Measurements from ENCODE around the gene SLCO3A1. TPM values are rescaled to one million over a fixed set of nuclear protein-coding genes. Genes with fewer than 3 reads are reported as not detected.

Gene SLCO3A1
- total RNA-seq, 1 experiment from 2014 or later = 9.1 TPM

DNA sequence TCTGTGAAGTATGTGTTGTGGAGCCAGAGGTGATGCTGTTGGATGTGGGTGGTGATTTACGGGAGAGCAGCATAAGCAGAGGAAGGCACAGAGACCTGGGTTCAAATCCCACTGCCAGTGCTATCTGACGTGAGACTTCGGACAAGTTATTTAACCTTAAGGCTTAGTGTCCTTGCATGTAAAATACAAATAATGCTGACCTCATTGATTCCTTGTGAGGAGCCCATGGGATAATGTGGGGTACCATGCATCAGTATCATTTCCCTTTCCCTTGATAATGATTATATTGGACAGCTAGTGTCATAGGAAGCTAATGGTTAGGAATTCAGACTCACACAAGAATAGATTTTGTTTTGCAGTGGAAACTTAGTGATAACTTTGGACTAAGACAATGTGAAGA is 141.6 kb downstream of the SLCO3A1 start:
- DNase-seq (ENCODE audit: low spot score) = no peak
- Mint-ChIP-seq H3K9me3 (no peaks in the 10 kb centered on the region), H3K36me3 (no peaks in the 10 kb centered on the region), H3K4me1 (peaks cover 23% of the 10 kb centered on the region), H3K27me3 (ENCODE audit: low read depth) (no peaks in the 10 kb centered on the region), H3K27ac (no peak overlapping the region), H3K4me3 (no peak overlapping the region)
- CTCF ChIA-PET = interaction anchor here (0.6 to 1.4 kb wide), 2 partner anchors 12 to 27 kb away, joined by 3 read pairs; no protein-coding TSS in a partner anchor
- TF ChIP-seq, protein P1, sequence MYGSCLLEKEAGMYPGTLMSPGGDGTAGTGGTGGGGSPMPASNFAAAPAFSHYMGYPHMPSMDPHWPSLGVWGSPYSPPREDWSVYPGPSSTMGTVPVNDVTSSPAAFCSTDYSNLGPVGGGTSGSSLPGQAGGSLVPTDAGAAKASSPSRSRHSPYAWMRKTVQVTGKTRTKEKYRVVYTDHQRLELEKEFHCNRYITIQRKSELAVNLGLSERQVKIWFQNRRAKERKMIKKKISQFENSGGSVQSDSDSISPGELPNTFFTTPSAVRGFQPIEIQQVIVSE (CRISPR knock-in tag; IDR thresholded peaks at IDR 0.05; ENCODE audit: borderline replicate concordance) = no peak
- no peak for TF ChIP-seq NR1H2 (CRISPR knock-in tag; IDR thresholded peaks at IDR 0.05)
- no peak for TF ChIP-seq FOXK1 (CRISPR knock-in tag; IDR thresholded peaks at IDR 0.05)
- TF ChIP-seq, protein P2, sequence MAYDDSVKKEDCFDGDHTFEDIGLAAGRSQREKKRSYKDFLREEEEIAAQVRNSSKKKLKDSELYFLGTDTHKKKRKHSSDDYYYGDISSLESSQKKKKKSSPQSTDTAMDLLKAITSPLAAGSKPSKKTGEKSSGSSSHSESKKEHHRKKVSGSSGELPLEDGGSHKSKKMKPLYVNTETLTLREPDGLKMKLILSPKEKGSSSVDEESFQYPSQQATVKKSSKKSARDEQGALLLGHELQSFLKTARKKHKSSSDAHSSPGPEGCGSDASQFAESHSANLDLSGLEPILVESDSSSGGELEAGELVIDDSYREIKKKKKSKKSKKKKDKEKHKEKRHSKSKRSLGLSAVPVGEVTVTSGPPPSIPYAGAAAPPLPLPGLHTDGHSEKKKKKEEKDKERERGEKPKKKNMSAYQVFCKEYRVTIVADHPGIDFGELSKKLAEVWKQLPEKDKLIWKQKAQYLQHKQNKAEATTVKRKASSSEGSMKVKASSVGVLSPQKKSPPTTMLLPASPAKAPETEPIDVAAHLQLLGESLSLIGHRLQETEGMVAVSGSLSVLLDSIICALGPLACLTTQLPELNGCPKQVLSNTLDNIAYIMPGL (CRISPR knock-in tag; IDR thresholded peaks at IDR 0.05) = no peak
- TF ChIP-seq, protein P3, sequence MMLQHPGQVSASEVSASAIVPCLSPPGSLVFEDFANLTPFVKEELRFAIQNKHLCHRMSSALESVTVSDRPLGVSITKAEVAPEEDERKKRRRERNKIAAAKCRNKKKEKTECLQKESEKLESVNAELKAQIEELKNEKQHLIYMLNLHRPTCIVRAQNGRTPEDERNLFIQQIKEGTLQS (CRISPR knock-in tag; conservative IDR thresholded peaks at IDR 0.05) = no peak
- no peak for TF ChIP-seq MYBL2 (CRISPR knock-in tag; IDR thresholded peaks at IDR 0.05)
- TF ChIP-seq, protein P4, sequence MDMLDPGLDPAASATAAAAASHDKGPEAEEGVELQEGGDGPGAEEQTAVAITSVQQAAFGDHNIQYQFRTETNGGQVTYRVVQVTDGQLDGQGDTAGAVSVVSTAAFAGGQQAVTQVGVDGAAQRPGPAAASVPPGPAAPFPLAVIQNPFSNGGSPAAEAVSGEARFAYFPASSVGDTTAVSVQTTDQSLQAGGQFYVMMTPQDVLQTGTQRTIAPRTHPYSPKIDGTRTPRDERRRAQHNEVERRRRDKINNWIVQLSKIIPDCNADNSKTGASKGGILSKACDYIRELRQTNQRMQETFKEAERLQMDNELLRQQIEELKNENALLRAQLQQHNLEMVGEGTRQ (CRISPR knock-in tag; IDR thresholded peaks at IDR 0.05) = no peak
- no peak for TF ChIP-seq GTF2I (CRISPR knock-in tag; conservative IDR thresholded peaks at IDR 0.05)
- TF ChIP-seq, protein P5, sequence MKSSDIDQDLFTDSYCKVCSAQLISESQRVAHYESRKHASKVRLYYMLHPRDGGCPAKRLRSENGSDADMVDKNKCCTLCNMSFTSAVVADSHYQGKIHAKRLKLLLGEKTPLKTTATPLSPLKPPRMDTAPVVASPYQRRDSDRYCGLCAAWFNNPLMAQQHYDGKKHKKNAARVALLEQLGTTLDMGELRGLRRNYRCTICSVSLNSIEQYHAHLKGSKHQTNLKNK (CRISPR knock-in tag; IDR thresholded peaks at IDR 0.05) = no peak
- TF ChIP-seq RELA (CRISPR knock-in tag; IDR thresholded peaks at IDR 0.05; ENCODE audit: borderline replicate concordance) = no peak
- TF ChIP-seq, protein P6, sequence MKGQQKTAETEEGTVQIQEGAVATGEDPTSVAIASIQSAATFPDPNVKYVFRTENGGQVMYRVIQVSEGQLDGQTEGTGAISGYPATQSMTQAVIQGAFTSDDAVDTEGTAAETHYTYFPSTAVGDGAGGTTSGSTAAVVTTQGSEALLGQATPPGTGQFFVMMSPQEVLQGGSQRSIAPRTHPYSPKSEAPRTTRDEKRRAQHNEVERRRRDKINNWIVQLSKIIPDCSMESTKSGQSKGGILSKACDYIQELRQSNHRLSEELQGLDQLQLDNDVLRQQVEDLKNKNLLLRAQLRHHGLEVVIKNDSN (CRISPR knock-in tag; IDR thresholded peaks at IDR 0.05) = no peak
- TF ChIP-seq OVOL2 (CRISPR knock-in tag; IDR thresholded peaks at IDR 0.05; ENCODE audit: borderline replicate concordance) = no peak
- no peak for TF ChIP-seq NFE2L1 (CRISPR knock-in tag; IDR thresholded peaks at IDR 0.05)
- no peak for TF ChIP-seq ZNF423 (CRISPR knock-in tag; IDR thresholded peaks at IDR 0.05)
- no peak for TF ChIP-seq ZNF121 (CRISPR knock-in tag; IDR thresholded peaks at IDR 0.05)
- no peak for TF ChIP-seq NR3C1 (CRISPR knock-in tag; conservative IDR thresholded peaks at IDR 0.05; ENCODE audit: low read depth)
- ATAC-seq = no peak
- POLR2A ChIA-PET = no interaction called here

DNA sequence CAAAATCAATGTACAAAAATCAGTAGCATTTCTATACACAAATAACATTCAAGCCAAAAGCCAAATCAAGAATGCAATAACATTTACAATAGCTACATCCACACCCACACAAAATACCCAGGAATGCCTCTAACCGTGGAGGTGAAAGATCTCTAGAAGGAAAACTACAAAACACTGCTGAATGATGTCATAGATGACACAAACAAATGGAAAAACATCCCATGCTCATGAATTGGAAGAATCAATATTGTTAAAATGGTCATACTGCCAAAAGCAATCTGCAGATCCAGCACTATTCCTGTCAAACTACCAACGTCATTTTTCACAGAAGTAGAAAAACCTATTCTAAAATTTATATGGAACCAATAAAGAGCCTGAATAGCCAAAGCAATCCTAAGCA is 143.7 kb downstream of the SLCO3A1 start:
- H3K27me3 Mint-ChIP-seq (ENCODE audit: low read depth) = no peaks in the 10 kb centered on the region
- ATAC-seq = no peak
- CTCF ChIA-PET = interaction anchor here (2.1 kb wide), 1 partner anchor 291 kb away, joined by 4 read pairs; no protein-coding TSS in a partner anchor
- DNase-seq (ENCODE audit: low spot score) = no peak
- peaks cover 34% of the 10 kb centered on the region for H3K4me1 Mint-ChIP-seq
- POLR2A ChIA-PET = no interaction called here
- H3K4me3 Mint-ChIP-seq = no peak overlapping the region
- H3K27ac Mint-ChIP-seq = no peak overlapping the region
- H3K36me3 Mint-ChIP-seq = no peaks in the 10 kb centered on the region
- no peaks in the 10 kb centered on the region for H3K9me3 Mint-ChIP-seq
- TF ChIP-seq, protein P7, sequence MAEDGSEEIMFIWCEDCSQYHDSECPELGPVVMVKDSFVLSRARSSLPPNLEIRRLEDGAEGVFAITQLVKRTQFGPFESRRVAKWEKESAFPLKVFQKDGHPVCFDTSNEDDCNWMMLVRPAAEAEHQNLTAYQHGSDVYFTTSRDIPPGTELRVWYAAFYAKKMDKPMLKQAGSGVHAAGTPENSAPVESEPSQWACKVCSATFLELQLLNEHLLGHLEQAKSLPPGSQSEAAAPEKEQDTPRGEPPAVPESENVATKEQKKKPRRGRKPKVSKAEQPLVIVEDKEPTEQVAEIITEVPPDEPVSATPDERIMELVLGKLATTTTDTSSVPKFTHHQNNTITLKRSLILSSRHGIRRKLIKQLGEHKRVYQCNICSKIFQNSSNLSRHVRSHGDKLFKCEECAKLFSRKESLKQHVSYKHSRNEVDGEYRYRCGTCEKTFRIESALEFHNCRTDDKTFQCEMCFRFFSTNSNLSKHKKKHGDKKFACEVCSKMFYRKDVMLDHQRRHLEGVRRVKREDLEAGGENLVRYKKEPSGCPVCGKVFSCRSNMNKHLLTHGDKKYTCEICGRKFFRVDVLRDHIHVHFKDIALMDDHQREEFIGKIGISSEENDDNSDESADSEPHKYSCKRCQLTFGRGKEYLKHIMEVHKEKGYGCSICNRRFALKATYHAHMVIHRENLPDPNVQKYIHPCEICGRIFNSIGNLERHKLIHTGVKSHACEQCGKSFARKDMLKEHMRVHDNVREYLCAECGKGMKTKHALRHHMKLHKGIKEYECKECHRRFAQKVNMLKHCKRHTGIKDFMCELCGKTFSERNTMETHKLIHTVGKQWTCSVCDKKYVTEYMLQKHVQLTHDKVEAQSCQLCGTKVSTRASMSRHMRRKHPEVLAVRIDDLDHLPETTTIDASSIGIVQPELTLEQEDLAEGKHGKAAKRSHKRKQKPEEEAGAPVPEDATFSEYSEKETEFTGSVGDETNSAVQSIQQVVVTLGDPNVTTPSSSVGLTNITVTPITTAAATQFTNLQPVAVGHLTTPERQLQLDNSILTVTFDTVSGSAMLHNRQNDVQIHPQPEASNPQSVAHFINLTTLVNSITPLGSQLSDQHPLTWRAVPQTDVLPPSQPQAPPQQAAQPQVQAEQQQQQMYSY (CRISPR knock-in tag; IDR thresholded peaks at IDR 0.05) = no peak
- TF ChIP-seq, protein P8, sequence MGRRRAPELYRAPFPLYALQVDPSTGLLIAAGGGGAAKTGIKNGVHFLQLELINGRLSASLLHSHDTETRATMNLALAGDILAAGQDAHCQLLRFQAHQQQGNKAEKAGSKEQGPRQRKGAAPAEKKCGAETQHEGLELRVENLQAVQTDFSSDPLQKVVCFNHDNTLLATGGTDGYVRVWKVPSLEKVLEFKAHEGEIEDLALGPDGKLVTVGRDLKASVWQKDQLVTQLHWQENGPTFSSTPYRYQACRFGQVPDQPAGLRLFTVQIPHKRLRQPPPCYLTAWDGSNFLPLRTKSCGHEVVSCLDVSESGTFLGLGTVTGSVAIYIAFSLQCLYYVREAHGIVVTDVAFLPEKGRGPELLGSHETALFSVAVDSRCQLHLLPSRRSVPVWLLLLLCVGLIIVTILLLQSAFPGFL (CRISPR knock-in tag; IDR thresholded peaks at IDR 0.05; ENCODE audit: borderline replicate concordance) = no peak
- no peak for TF ChIP-seq TP53 (CRISPR knock-in tag; IDR thresholded peaks at IDR 0.05)
- TF ChIP-seq NFYB (CRISPR knock-in tag; conservative IDR thresholded peaks at IDR 0.05; ENCODE audit: low read depth) = no peak
- TF ChIP-seq, protein P4 (CRISPR knock-in tag; IDR thresholded peaks at IDR 0.05) = no peak
- no peak for TF ChIP-seq NR1H2 (CRISPR knock-in tag; IDR thresholded peaks at IDR 0.05)
- no peak for TF ChIP-seq CREM (CRISPR knock-in tag; IDR thresholded peaks at IDR 0.05)
- TF ChIP-seq SOX15 (CRISPR knock-in tag; IDR thresholded peaks at IDR 0.05) = no peak
- TF ChIP-seq ZBTB21 (CRISPR knock-in tag; IDR thresholded peaks at IDR 0.05; ENCODE audit: borderline replicate concordance) = no peak
- TF ChIP-seq MXD4 (CRISPR knock-in tag; IDR thresholded peaks at IDR 0.05; ENCODE audit: borderline replicate concordance) = no peak
- no peak for TF ChIP-seq ZNF219 (CRISPR knock-in tag; IDR thresholded peaks at IDR 0.05; ENCODE audit: borderline replicate concordance)
